Muscle of arm (tissue), 14 donors: Measurements from ENCODE around the gene FKBP2. TPM values are rescaled to one million over a fixed set of nuclear protein-coding genes. Genes with fewer than 3 reads are reported as not detected.

ENCODE experiments used
- DNase-seq: peaks from one replicate; pipeline ENCODE4 v3.0.0-alpha.2; 2013
- long read RNA-seq, 11 donors: transcript quantifications; one replicate each; lab custom pipeline, GENCODE V29; 2026
- polyA plus RNA-seq, 12 donors: library from polyadenylated mRNA; unstranded; fragments of 120-200 nt; gene quantifications; one replicate each; pipeline ENCODE4 v1.2.1, GENCODE V29; 2013; ENCODE audit not compliant: insufficient read length in 12 of 12

FKBP2 gene
- 100 to 1,000 TPM in 1 of 12 donors, 10 to 100 TPM in 10, not detected in 1; 37.5 to 114 (median 39.5) TPM for polyA plus RNA-seq
- long read RNA-seq, donor 1, transcript FKBP2-201 (6 exons, 657 nt) = major isoform, 43 of 142 reads
- long read RNA-seq, donor 1, transcript FKBP2-202 (6 exons, 1,002 nt) = minor isoform, 14 of 142 reads
- long read RNA-seq, donor 1, transcript FKBP2-203 (6 exons, 613 nt) = minor isoform, 6 of 142 reads
- long read RNA-seq, donor 1, partial matches to known transcripts = 62 of 142 reads
- long read RNA-seq, donor 1, other reads (novel, unspliced or antisense) = 16 of 142 reads
- long read RNA-seq, donor 2, transcript FKBP2-202 (6 exons, 1,002 nt) = minor isoform, 8 of 39 reads
- long read RNA-seq, donor 2, transcript FKBP2-201 (6 exons, 657 nt) = major isoform, 19 of 39 reads
- long read RNA-seq, donor 2, partial matches to known transcripts = 12 of 39 reads
- long read RNA-seq, donor 2, other reads (novel, unspliced or antisense) = 0 of 39 reads
- long read RNA-seq, donor 3, transcript FKBP2-202 (6 exons, 1,002 nt) = minor isoform, 10 of 38 reads
- long read RNA-seq, donor 3, transcript FKBP2-201 (6 exons, 657 nt) = major isoform, 17 of 38 reads
- long read RNA-seq, donor 3, partial matches to known transcripts = 10 of 38 reads
- long read RNA-seq, donor 3, other reads (novel, unspliced or antisense) = 0 of 38 reads
- long read RNA-seq, donor 4, transcript FKBP2-201 (6 exons, 657 nt) = major isoform, 6 of 15 reads
- long read RNA-seq, donor 4, partial matches to known transcripts = 8 of 15 reads
- long read RNA-seq, donor 4, other reads (novel, unspliced or antisense) = 0 of 15 reads
- long read RNA-seq, donor 5 = 0 reads
- long read RNA-seq, donor 6, transcript FKBP2-201 (6 exons, 657 nt) = major isoform, 13 of 21 reads
- long read RNA-seq, donor 6, partial matches to known transcripts = 5 of 21 reads
- long read RNA-seq, donor 6, other reads (novel, unspliced or antisense) = 0 of 21 reads
- long read RNA-seq, donor 7, transcript FKBP2-202 (6 exons, 1,002 nt) = minor isoform, 6 of 24 reads
- long read RNA-seq, donor 7, transcript FKBP2-201 (6 exons, 657 nt) = major isoform, 7 of 24 reads
- long read RNA-seq, donor 7, partial matches to known transcripts = 10 of 24 reads
- long read RNA-seq, donor 7, other reads (novel, unspliced or antisense) = 0 of 24 reads
- long read RNA-seq, donor 8, transcript FKBP2-201 (6 exons, 657 nt) = major isoform, 21 of 49 reads
- long read RNA-seq, donor 8, transcript FKBP2-202 (6 exons, 1,002 nt) = minor isoform, 10 of 49 reads
- long read RNA-seq, donor 8, partial matches to known transcripts = 18 of 49 reads
- long read RNA-seq, donor 8, other reads (novel, unspliced or antisense) = 0 of 49 reads
- long read RNA-seq, donor 9, transcript FKBP2-201 (6 exons, 657 nt) = major isoform, 21 of 26 reads
- long read RNA-seq, donor 9, partial matches to known transcripts = 0 of 26 reads
- long read RNA-seq, donor 9, other reads (novel, unspliced or antisense) = 0 of 26 reads
- long read RNA-seq, donor 10, transcript FKBP2-202 (6 exons, 1,002 nt) = minor isoform, 11 of 48 reads
- long read RNA-seq, donor 10, transcript FKBP2-201 (6 exons, 657 nt) = major isoform, 25 of 48 reads
- long read RNA-seq, donor 10, partial matches to known transcripts = 7 of 48 reads
- long read RNA-seq, donor 10, other reads (novel, unspliced or antisense) = 0 of 48 reads
- long read RNA-seq, donor 11, transcript FKBP2-202 (6 exons, 1,002 nt) = minor isoform, 9 of 68 reads
- long read RNA-seq, donor 11, transcript FKBP2-201 (6 exons, 657 nt) = major isoform, 33 of 68 reads
- long read RNA-seq, donor 11, partial matches to known transcripts = 25 of 68 reads
- long read RNA-seq, donor 11, other reads (novel, unspliced or antisense) = 0 of 68 reads

DNA sequence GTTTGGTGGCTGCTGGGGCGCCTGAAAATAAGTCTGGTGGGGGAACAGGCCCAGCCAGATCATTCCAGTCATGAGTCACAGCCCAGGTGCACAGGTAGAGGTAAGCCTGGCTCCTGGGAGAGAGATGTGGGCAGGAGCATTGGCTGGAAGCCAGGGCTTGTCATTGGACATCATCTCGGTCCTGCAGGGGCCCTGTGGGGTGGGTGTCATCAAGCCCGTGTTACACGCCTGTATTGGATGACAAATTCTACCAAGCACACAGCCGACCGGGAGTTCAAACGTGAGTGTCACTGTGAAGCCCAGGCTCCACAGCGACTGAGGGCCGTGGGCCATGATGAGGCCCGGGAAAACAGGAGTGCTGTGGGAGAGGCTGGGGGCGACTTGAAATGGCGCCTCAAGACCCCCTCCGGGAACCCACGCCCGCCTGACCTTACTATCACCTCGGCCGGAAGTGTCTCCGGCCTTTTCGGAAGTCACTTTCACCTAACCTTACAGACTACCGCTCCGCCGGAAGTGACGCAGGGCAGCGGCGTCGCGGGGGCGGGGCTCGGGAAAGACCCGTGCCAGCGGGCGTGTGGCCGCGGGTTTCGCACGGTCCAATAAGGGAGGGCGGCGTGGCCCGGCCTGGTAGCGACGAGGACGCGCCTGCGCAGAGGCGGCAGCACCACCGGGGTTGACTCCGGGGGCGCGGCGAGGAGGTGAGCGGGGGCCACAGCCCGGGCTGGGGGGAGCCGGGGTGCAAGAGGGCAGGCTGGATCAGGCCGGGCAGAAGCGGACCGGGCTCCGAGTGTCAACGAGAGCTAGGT is at the start of gene FKBP2:
Gene FKBP2 (plus strand): TSS at position 661 of the 806 bp plus-strand sequence. CDS start 1,293 bp downstream, outside the sequence.
- DNase-seq = peak; percentile 98

DNA sequence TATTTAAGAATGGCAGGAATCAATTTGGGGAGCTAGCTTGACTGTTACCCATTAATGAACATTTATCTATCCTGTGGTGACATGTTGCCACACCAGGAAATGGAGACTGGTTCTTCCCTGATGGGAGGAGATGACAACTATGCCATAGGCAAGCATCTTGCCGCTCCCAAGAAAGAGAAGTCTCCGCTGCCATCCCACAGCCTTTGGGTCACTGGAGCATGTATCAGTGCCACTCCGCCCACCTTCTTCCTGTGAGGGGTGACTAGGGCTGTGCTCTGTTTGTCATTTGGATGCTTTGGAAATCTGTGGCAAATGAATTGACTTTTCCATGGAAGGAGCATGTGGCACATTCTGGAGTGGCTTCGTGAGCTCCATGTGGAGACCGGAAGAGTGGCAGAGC is 48.5 kb upstream of the FKBP2 start:
- DNase-seq = no peak

DNA sequence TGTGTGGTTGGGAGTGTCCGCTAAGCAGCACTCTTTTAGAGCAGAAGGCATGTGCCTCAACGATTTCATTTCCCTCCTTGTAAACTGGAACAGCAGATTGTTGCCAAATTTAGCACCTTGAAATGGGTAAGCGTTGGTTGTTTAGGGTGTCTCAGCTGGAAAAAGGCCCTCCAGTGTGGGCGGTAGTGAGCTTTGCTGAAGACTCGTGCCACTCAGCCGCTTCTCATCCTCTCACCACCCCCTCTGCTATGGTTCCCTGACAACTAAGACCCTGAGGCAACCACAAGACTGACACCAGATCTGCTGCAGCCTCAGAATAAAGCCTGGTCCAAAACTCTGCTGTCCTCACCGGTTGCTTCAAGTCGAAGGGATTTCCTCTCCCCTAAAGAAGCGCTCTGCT is 44.3 kb upstream of the FKBP2 start:
- no peak for DNase-seq

DNA sequence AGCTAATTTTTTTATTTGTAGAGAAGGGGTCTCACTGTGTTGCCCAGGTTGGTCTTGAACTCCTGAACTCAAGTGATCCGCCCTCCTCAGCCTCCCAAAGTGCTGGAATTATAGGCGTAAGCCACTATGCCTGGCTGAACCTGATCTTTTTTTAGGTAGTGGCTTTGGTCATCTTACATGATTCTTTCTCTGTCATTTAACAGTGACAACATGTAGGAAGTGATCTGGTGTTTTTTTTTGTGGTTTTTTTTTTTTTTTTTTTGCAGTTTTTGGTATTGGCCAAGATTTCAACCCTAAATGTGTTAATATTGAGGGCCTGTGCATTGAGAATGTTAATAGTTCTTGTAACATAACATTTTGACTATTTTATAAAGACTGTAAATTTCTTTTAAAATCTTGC is 42.4 kb upstream of the FKBP2 start:
- DNase-seq = no peak

DNA sequence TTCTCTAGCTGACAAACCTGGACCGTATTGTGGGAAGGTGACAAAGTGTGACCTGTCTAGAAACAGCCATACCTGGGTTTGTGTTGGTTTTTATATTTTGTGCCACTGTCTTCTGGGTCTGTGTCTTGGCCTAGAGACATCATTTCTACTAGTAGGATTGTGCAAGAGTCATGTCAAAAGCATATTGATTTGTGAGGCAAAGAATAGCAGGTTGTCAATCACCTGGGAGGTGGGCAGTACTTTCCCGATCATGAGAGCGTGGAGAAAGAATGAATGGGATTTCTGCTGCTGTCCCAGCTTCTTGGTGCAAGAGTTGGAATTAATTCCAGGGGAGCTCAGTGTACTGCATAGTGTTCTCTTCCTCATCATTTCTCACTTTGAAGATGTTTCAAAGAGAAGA is 39.4 kb upstream of the FKBP2 start:
- no peak for DNase-seq

DNA sequence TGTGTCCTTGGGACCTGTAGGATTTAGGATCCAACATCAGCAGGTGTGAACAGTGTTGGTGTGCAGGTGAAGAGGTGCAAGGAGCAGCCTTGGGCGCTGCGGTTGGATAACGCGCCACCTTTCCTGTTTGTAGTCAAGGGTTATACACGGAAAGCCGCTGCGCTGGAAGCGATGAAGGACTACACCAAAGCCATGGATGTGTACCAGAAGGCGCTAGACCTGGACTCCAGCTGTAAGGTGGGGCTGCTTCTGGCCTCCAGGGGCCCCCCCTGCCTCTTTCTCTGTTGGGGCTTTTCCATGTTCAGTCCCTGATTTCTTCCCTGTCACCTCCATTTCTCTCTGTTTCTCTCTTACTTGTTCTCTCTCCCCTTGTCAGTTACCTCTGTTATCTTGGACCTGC is 37.9 kb upstream of the FKBP2 start:
- no peak for DNase-seq

DNA sequence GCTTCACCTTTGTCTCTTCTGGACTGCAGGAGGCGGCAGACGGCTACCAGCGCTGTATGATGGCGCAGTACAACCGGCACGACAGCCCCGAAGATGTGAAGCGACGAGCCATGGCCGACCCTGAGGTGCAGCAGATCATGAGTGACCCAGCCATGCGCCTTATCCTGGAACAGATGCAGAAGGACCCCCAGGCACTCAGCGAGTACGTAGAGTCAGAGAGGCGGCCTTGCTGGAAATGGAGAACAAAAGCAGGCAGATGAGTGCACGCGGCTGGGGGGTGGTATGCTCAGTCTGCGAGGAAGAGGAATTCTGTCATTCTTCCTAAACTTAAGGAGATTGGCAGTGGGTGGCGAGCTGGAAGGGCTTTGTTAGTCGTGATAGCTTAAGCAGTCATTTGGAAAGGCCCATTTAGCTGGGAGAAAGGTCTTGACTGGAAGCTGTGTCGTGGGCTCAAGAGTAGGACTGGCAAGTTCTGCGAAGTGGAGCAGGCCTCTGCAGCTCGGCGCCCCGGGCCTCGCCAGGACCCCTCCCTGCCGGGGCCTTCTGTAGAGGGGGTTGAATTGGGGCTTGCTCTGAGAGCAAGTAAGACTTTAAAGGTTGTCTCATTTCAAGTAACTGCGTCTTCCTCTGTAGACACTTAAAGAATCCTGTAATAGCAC is 37.3 kb upstream of the FKBP2 start:
- DNase-seq = no peak

DNA sequence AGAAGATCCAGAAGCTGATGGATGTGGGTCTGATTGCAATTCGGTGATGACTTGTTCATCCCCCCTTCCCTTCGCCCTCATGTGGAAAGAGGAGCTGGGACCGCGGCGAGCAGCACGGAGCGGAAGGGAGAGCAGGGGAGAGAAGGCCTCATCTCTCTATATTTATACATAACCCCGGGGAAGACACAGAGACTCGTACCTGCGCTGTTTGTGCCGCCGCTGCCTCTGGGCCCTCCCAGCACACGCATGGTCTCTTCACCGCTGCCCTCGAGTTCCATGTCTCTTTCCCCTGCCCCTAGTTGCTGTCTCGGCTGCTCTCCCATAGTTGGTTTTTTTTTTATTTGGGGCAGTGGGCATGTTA is 36.8 kb upstream of the FKBP2 start:
- DNase-seq = no peak

DNA sequence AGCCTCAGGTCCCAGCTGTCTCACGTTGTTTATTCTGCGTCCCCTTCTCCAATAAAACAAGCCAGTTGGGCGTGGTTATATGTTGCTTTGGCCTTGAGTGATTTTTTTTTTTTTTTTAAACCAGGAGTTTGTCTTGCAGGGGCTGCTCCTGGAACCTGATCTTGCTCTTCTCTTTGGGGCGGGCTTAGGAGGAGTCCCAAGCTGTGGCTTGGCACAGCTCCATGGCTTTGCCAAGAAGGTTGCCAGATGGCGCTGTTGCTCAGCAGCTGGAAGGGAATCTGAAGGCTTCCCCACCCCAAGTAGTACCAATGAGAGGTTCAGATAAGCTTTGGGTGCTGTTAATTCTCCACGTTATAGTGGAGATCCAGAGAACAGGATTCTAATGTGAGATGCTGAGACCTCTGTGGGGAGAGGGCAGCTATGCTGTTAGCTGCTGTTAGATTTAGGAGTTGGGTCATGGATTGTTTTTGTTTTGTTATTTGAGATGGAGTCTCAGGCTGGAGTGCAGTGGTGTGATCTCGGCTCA is 36.4 kb upstream of the FKBP2 start:
- peak; percentile 82 for DNase-seq

DNA sequence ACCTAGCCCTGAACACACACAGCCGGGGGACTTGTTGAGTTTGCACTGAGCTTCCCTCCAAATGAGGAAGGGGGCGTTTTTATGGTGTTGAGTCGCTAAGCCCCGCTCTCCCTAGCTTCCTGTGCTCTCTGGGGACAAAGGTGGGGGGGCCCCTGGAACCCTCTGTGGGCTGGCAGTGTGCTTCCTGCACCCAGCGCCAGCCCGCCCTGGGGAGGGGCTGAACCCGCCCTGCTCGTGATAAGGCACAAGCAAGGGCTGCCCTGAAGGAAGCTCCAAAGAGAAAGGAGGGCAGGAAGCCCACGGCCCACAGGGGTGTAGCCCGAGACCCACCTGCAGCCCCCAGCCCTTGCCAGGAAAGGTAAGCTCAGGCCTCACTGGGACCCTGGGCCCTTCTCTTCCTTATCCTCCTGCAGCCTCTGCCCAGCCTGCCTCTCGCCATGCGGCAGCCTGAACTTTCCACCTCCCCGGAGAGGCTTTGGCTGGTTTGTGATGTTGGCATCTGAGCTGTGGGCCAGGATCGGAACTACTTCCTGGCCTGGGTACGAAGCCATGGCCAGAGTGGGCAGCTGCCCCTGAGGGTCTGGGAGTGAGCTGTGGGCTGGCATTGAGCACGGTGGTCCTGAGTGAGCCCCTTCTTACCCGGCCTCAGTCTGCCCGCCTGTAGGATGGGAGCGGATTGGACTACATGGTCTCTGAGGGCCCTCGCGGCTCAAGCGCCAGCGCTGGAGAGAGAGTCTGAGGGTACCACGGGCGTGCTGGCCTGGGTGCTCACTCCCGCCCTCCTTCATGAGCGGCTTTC is 34.2 kb upstream of the FKBP2 start, which contains the start of gene FERMT3:
Gene FERMT3 (plus strand): TSS at position 265 of the 799 bp plus-strand sequence. CDS start 644 bp downstream, outside the sequence.
- no peak for DNase-seq

DNA sequence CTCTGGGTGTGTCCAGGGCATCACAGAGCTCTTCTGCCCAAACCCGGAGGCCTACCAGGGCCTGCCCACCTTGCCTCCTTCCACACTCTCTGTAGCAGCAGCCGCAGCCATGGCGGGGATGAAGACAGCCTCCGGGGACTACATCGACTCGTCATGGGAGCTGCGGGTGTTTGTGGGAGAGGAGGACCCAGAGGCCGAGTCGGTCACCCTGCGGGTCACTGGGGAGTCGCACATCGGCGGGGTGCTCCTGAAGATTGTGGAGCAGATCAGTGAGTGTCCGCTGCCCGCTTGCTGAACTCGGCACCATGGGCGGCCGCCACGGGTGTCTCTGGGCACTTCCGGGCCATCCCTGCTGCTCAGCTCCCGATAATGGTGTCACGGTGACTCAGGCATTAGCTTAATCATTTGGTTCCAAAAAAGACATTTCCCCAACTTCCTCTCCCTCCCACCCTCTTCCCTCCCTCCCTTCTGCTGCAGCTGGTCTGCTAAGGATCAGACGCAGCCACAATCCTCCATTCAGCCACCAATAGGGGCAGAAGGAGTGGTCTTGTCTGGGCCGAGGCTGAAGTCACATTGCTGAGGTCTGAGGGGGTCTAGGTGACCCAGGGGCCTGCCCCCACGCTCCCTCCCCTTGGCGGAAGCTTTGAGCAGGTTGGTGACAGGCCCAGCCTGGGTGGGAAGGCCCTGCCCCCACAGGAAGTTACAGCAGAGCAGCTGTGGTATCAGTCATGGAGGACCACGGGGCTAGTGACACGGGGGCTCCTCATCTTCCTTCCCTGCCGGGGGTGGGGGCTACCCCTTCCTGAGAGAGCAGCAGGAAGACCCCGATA is 33.4 kb upstream of the FKBP2 start:
- DNase-seq = peak; percentile 66

DNA sequence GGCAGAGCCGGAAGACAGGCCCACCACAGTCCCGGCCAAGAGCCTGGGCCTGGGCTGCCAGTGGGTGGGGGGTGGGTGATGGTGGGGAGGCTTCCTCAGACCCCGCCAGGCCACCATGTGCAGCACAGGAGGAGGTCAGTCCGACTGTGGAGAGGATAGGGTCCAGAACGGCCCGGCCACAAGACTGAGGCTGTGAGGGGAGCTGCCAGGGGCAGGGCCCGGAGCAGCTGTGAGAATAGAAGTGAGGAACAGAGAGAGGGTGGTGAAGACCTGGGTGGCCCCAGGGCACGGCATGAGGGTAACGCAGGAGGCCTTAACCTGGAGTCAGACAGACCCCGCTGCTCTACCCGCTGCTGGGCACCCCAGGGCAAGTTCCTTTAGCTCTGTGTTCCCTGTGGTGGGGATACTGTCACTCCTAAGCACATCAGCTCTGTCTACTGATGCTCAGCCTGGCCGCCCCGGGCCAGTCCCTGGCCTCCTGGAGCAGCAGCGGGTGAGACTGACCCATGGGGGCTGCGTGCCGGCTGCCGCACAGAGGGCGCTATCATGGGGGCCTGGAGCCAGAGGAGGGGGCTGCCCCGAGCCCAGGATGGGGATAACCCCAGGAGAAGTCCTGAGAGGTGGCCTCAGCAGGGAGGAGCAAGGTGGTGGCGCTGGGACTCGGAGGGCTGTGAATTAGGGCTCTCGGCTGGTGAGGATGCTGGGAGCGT is 32.7 kb upstream of the FKBP2 start:
- DNase-seq = no peak

DNA sequence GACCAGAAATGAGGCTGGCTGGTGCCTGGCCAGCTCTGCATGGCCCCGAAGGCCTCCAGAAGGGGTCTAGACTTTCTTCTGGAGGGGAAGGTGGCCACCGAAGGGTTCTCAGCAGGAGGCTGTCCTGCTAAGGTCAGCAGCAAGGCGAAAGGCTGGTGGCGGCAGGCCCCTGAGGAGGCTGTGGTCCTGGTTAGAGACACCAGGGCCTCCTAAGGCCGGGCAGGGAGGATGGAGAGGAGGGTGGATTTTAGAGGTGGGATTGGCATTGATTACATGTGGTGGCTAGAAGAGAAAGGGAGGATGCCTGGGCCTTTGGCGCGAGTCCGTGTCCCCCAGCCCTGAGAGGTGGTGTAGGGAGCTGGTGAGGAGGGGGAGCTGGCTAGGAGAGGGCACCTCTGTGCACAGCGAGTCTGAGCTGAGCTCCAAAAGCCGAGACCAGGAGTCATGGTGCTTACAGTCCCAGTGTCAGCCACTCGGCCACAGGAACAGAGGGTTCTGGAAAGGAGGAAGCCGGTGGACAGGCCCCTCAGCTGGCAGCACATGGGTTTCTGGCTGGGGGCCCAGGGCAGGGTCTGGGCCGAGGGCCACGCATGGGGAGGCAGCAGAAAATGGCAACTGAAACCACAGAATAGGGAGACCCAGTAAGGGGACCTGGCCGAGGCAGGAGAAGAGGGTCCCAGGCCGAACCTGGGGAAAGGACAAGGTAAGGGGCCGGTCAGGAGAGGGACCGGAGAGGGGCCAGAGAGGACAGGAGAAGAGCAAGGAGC is 31.9 kb upstream of the FKBP2 start:
- no peak for DNase-seq

DNA sequence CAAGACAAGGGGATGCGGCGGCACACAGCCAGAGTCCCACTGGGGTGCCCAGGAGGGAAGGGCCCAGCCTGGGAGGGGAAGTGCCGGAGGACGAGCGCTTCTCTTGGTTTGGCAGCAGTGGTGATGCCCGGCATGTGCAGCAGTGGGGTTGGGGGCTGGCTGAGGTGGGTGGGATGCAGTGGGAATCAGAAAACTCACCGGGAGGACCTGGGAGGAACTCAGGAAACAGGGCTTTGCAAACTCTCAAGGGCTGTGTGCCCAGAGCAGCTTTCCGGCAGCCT is 31.4 kb upstream of the FKBP2 start:
- no peak for DNase-seq

DNA sequence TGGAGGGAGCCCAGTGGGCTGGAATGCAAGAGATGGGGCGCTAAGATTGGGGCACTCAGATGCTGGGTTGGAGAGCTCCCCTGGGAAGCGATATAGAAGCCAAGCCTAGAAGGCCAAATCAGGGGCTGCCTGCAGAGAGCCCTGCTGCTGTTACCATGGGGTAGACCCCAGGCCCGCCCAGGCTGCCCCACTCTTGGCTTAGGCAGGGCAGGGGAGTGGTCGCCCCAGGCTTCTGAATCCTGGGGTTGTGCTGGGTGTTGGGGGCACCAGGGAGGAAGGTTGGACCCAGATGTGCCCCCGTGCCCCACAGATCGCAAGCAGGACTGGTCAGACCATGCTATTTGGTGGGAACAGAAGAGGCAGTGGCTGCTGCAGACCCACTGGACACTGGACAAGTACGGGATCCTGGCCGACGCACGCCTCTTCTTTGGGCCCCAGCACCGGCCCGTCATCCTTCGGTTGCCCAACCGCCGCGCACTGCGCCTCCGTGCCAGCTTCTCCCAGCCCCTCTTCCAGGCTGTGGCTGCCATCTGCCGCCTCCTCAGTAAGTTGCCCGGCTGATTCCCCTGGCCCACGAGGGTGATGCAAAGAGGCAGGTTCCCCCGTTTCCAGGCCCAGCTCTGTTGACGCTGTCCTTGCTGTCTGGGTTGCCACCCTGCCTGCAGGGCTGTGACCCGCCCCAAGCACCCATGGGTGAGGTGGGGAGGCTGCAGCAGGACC is 30.4 kb upstream of the FKBP2 start:
- DNase-seq = no peak
